ENCODE results near the gene C10orf67.
"Not testable (repeated sequence)": the region's sequence is repeated elsewhere in the genome, so short reads cannot be mapped to it uniquely, and the experiment has no call there.

- TF ChIP-seq, protein P1, sequence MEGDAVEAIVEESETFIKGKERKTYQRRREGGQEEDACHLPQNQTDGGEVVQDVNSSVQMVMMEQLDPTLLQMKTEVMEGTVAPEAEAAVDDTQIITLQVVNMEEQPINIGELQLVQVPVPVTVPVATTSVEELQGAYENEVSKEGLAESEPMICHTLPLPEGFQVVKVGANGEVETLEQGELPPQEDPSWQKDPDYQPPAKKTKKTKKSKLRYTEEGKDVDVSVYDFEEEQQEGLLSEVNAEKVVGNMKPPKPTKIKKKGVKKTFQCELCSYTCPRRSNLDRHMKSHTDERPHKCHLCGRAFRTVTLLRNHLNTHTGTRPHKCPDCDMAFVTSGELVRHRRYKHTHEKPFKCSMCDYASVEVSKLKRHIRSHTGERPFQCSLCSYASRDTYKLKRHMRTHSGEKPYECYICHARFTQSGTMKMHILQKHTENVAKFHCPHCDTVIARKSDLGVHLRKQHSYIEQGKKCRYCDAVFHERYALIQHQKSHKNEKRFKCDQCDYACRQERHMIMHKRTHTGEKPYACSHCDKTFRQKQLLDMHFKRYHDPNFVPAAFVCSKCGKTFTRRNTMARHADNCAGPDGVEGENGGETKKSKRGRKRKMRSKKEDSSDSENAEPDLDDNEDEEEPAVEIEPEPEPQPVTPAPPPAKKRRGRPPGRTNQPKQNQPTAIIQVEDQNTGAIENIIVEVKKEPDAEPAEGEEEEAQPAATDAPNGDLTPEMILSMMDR (conservative IDR thresholded peaks at IDR 0.05; ENCODE audit: low read depth, low read length): not testable (repeated sequence)
- TF ChIP-seq EZH2 (IDR thresholded peaks at IDR 0.05; ENCODE audit: borderline replicate concordance, low read depth, low read length, poor library complexity, severe bottlenecking): not testable (repeated sequence)
Observed at GRCh38 chr10:23299961-23300360, 44.6 kb downstream of the C10orf67 start.

Measured in A673 (cell line).